Stimulated activated CD4-positive, alpha-beta T cell treated with anti-CD3 and anti-CD28 coated beads, TNF-alpha, amount 100 ng/mL, for 1 hour (primary cell): ENCODE measurements around the gene SBNO2.
"Not testable (repeated sequence)": the region's sequence is repeated elsewhere in the genome, so short reads cannot be mapped to it uniquely, and the experiment has no call there.

Source experiments
- DNase-seq, 3 donors: peaks; one replicate each; pipeline ENCODE4 v3.0.0-alpha.2; 2020; ENCODE audit warnings: low read depth in 3 of 3, low spot score in 1 of 3

Gene SBNO2

GRCh38 chr19:1136621-1137317 is 37.3 kb downstream of the SBNO2 start:
- no peak for DNase-seq

GRCh38 chr19:1136201-1136600 is 37.9 kb downstream of the SBNO2 start:
- DNase-seq = no peak

GRCh38 chr19:1135454-1135853 is 38.6 kb downstream of the SBNO2 start:
- no peak for DNase-seq

GRCh38 chr19:1134431-1134830 is 39.6 kb downstream of the SBNO2 start:
- no peak for DNase-seq

DNA sequence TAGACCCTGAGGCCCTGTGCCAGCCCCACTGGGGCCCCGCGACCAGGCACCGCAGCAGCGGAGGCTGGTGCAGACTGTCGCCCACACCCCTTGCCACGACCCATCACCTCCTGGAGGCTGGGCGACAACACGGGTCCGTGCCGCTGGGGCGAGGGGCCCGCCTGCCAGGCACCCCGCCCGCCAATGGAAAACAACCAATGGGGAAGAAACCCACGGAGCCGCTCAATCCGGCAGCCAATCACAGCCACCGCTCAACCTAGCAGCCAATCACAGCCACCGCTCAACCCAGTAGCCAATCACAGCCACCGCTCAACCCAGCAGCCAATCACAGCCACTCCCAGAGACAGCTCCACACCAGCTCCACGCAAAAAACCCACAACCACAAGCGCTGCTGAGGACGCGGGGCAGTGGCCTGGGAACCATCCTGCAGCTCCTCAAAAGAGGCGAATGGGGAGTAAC is 40.6 kb downstream of the SBNO2 start:
- peak; percentile 49 to 65 (median 61) for DNase-seq

DNA sequence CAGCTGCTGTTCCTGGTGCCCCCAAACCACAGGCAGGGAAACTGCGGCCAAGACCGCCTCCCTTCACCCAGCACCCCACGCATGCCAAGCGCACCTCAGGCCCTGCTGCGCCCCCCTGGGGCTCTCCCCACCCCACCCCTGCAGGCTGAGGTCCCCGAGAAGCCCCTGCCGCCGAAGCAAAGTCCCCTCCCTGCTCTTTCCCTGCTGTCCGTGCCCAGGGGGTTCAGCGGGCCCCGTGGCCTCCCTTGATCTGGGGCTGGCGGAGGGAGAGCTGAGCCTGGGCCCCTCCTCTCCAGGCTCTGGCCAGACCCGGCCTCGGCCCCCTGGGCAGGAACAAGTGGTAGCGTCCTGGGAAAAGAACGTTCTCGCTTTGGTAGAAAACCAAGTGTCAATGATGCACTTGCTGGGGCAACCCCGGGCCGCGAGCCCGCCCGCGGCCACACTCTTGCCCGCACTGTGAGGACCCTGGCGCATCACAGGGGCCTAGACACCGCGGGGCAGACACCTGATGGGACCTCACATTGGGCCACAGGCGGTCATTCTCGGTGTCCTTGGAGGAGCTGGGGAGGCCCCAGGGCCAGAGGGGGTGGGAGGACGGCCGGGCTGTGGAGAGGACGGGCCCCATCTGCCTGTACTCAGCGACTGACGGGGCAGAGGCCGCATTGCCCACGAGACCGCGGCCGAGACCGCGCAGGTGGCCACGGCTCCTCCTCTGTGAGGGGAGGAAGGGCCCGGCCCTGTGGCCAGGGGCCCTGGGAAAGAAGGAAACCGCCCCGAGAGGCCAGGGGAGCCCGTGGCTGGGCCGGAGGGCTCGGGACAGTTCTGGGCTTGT is 41.3 kb downstream of the SBNO2 start:
- DNase-seq = no peak

DNA sequence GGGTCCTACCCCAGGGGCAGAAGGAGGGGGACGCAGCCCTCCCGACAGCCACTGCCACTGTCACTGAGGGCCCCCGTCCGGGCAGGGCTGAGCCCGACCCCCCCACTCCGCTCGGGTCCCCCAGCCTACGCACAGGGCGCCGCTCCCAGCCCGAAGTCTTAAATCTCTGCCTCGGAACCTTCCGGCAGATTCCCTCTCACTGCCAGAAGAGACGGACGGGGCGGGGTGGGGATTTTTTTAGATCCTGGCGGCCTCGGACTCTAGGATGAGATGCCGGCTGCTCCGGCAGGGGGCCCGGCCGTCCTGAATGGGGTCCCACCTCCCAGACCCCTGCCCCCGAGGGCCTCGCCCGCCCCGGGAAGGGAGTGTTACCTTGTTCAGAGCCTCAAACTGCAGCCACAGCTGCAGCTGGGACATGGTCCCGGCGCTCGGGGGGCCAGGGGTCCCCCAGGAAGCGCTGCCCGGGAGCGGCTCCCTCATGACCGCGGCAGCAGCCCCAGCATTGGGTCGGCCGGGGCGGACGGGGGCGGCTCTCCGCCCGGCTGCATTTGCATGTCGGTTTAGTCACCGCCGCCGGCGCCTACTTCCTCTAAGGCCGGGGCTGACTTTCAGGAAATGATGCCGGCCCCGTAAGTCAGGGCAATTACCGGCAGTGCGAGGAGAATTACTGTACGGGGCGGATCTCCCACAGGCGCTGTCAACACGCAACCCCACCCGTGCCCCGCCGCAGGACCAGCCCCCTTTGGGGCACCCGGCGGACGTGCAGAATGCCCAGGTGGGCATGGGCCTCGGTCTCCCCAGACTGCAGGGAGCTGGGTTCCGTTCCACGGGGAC is 42.1 kb downstream of the SBNO2 start:
- peak; percentile 71 to 75 (median 74) for DNase-seq

DNA sequence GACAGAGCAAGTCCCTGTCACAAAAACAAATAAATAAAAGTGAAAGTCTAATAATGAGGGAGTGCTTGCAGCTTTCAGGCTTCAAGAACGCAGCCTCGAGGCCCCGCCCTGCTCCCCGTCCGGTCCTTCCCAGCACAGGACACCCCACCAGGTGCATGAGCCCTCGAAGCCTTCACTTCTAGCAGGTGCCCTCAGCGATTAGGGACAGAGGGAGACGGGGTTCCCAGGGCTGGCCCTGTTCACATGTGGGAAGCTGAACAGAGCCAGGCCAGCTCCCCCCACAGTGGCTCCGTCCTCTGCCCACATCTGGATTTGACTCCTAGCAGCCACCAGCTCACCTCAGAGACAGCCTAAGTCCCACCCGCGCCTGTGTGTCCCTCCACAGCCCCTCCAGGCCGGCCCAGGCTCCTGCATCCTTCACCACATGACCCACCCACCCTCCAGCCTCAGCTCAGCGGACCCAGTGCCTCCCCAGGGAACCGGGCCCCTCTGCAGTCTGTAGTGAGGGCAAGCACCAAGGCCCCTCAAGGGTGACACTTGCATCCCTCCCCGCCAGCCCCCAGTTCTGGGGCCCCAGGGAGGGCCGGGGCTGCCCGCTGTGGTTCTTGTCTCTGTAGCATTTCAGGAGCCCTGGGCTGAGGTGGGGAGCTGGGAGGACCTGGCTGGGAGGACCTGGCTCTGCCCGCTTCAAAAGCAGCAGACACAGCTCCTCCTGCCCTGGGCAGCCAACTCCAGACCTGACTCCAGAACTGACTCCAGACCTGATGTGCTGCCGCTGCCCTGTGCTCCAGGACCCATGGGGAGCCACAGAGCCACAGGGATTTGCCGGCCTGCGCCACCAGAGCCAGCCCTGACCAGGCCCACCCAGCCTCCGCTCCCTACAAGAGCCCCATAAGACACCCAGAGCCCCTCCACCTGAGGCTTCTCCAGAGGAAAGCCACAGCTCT is 43.0 kb downstream of the SBNO2 start:
- DNase-seq = no peak

- no peak for DNase-seq
Observed at GRCh38 chr19:1129535-1129934, 44.5 kb downstream of the SBNO2 start.

DNA sequence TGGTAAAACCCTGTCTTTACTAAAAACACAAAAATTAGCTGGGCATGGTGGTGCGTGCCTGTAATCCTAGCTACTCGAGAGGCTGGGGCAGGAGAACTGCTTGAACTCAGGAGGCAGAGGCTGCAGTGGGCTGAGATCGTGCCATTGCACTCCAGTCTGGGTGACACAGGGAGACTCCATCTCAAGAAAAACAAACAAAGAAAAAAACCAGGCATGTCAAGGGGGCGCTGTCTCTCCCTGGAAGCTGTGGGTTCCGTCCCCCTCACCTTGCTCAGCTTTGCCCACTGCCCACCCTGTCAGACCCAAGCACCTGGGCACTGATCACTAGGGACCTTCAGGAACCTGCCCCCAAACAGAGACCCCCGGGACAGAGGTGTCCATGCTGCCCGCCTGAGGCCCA is 45.0 kb downstream of the SBNO2 start:
- DNase-seq = not testable (repeated sequence)

- no peak for DNase-seq
Observed at GRCh38 chr19:1128106-1128505, 46.0 kb downstream of the SBNO2 start.

DNA sequence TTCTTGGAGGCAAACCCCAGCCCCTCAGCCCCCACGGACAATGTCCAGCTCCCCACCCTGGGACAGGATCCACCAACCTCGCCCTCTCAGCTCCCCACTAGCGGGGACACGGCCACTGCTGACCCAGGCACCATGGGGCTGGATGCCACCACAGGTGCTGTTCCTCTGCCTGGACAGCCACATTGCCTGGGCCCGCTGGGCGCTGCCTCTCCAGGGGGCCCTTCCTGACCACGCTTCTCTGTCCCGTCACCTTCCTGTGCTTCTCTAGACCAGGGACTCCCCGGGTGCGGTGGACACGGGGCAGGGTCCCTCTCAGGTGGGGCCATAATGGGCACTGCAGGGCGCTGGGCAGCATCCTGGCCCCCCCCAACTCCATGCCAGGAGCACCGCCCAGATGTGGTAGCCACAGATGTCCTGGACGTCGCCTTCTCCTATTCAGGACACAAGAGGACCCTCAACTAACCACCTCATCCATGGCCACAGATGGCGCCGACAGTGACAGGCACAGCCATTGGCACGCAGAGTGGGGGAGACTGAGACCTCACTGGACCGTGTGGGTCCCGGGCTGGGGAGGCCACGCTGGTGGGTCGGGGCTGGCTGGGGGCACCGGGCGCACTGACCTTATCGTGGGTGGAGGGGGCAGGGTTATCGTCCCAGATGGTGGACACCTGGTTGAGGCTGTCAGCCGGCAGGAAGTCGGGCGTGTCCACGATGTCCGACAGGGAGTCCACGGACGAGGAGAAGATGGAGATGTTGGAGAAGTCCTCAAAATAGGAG is 46.9 kb downstream of the SBNO2 start:
- DNase-seq = no peak

- DNase-seq = no peak
Observed at GRCh38 chr19:1125601-1126467, 48.2 kb downstream of the SBNO2 start.

DNA sequence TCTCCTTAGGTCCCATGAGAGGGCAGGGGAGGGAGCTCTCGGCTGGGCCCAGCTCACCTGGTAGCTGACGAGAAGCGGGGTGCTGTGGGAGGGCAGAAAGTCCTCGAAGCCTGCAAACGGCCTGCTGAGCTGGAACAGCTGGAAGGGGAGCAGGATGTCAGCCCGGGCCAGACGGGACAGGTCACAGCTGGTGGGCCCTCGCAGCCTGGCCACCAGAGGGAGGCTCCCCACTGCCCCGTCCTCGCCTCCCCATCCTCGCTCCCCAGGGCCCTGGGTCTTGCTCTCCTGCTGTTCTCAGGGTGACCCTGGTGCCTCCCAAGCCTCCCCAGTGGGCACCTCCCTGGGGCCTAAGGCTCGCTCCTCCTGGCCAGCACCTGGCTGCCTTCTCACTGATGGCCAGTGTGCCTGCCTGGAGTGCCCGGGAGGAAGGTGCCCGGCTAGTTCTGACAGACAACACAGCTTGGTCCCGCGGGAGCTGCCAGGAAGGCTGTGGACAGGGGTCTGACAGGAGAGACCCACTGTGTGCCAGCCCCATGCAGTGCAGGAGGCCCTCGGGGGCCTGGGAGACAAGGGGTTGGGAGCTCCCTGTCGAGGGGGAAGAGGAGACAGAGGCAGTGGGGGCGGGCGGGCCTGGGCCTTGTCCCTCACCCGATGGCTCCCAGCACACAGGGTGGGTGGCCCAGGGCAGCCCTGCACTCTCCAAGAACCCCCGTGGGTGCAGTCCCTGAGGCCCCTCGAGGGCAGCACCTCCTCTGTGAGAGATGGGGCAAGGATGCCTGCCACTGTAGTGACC is 50.0 kb downstream of the SBNO2 start:
- DNase-seq = no peak

- DNase-seq = no peak
Observed at GRCh38 chr19:1123381-1123780, 50.7 kb downstream of the SBNO2 start.

- DNase-seq = no peak
Observed at GRCh38 chr19:1122972-1123363, 51.1 kb downstream of the SBNO2 start.

GRCh38 chr19:1122021-1122971 is 51.8 kb downstream of the SBNO2 start:
- DNase-seq = no peak
